HepG2 (cell line): ENCODE data around the gene INTS1. TPM values are rescaled to one million over a fixed set of nuclear protein-coding genes. Genes with fewer than 3 reads are reported as not detected.
A peak's percentile ranks its signal among the peaks of the same experiment; 100 is the strongest.

Source experiments
- CEBPG ChIP-seq: IDR thresholded peaks from 2 replicates; pipeline ENCODE4 v1.6.1; 2016
- ETV6 ChIP-seq: sonication (generic); formaldehyde crosslinking; conservative IDR thresholded peaks from 2 replicates; pipeline ENCODE4 v1.4.0; 2020; ENCODE audit warnings: missing genetic modification reagents
- KAT2B ChIP-seq: fragments of 150-350 bp; IDR thresholded peaks from 2 replicates; pipeline ENCODE4 v1.6.1; 2014; ENCODE audit warnings: low read depth, low read length, borderline replicate concordance
- KLF11 ChIP-seq: IDR thresholded peaks from 2 replicates; pipeline ENCODE4 v1.6.1; 2016; ENCODE audit warnings: missing compliant biosample characterization
- KMT2A ChIP-seq: sonication (generic); formaldehyde crosslinking; IDR thresholded peaks from 2 replicates; pipeline ENCODE4 v1.4.0; 2020; ENCODE audit warnings: missing genetic modification reagents
- POLR2AphosphoS5 ChIP-seq: IDR thresholded peaks from 2 replicates; pipeline ENCODE4 v1.6.1; 2012; ENCODE audit warnings: low read depth, low read length
- RFX3 ChIP-seq: IDR thresholded peaks from 2 replicates; pipeline ENCODE4 v1.6.1; 2016; ENCODE audit warnings: missing biosample characterization, missing genetic modification reagents
- SMYD3 ChIP-seq: sonication (generic); formaldehyde crosslinking; IDR thresholded peaks from 2 replicates; pipeline ENCODE4 v1.8.1; 2023; ENCODE audit warnings: mild to moderate bottlenecking, missing genetic modification reagents
- SSRP1 ChIP-seq: IDR thresholded peaks from 2 replicates; pipeline ENCODE4 v1.6.1; 2016; ENCODE audit warnings: control low read depth
- ZBTB40 ChIP-seq, 2 experiments: fragments of 450-650 bp in 1 of 2; sonication (generic) in 1 of 2; formaldehyde crosslinking in 1 of 2; IDR thresholded peaks; 2 replicates each; pipeline versions ENCODE4 v1.6.1 to v1.8.0; 2016 to 2022; ENCODE audit warnings: antibody characterized with exemption in 1 of 2, mild to moderate bottlenecking in 1 of 2, missing genetic modification reagents in 1 of 2
- ZNF274 ChIP-seq: sonication (generic); formaldehyde crosslinking; IDR thresholded peaks from 2 replicates; pipeline ENCODE4 v1.5.1; 2020; ENCODE audit warnings: mild to moderate bottlenecking, missing genetic modification reagents
- ZNF572 ChIP-seq: sonication (generic); formaldehyde crosslinking; IDR thresholded peaks from 2 replicates; pipeline ENCODE4 v1.5.1; 2020; ENCODE audit warnings: mild to moderate bottlenecking, missing genetic modification reagents
- ZNF616 ChIP-seq: sonication (generic); formaldehyde crosslinking; IDR thresholded peaks from 2 replicates; pipeline ENCODE4 v1.5.0; 2020; ENCODE audit warnings: low read depth, mild to moderate bottlenecking, missing genetic modification reagents
- polyA plus RNA-seq, 8 experiments: library from polyadenylated mRNA; depleted of rRNA in 3 of 8; stranded (reverse) in 7 of 8; unstranded in 1 of 8; fragments of >200 nt; fragmentation: Illumina TruSeq in 4 of 8; extraction: Trizol in 4 of 8; gene quantifications; 2 replicates each; pipeline versions ENCODE4 v1.2.1 to v1.2.3, GENCODE V29; 2011 to 2016; ENCODE audit warnings: low read depth in 4 of 8, missing spikeins in 1 of 8, mixed read lengths in 1 of 8; ENCODE audit not compliant: insufficient read depth in 1 of 8
- total RNA-seq, 5 experiments: library from RNA; depleted of rRNA; stranded (reverse); fragments of >200 nt; fragmentation: Illumina TruSeq; extraction: Trizol; gene quantifications; 2 replicates each; pipeline ENCODE4 v1.2.3, GENCODE V29; 2016; ENCODE audit warnings: low read depth in 1 of 5
- TF ChIP-seq, protein P1 (sequence below): sonication (generic); formaldehyde crosslinking; IDR thresholded peaks from 2 replicates; pipeline ENCODE4 v1.4.0; 2020; ENCODE audit warnings: missing genetic modification reagents, low read depth, mild to moderate bottlenecking, borderline replicate concordance
- TF ChIP-seq, protein P2 (sequence below): sonication (generic); formaldehyde crosslinking; IDR thresholded peaks from 2 replicates; pipeline ENCODE4 v1.4.0; 2020; ENCODE audit warnings: low read depth, mild to moderate bottlenecking, missing genetic modification reagents

INTS1 gene
- total and polyA plus RNA-seq, 2 of the 13 experiments (the other 11 are each of a cell fraction or from before 2014, with no cell fraction given): 13.7 to 29.0 TPM

- TF ChIP-seq ZBTB40 (IDR thresholded peaks at IDR 0.05) (no peak), ZBTB40 (CRISPR knock-in tag; IDR thresholded peaks at IDR 0.05) (no peak), ETV6 (CRISPR knock-in tag) (no peak; the same call in 1 of the 2 replicates), SMYD3 (no peak), KAT2B (no peak), RFX3 (CRISPR knock-in tag) (0 out of 2 replicates have a peak, but pooled peaks have one; percentile 37), ZNF616 (CRISPR knock-in tag) (no peak), ZNF572 (CRISPR knock-in tag) (no peak), ZNF274 (CRISPR knock-in tag) (no peak), SSRP1 (CRISPR knock-in tag) (no peak), KLF11 (no peak), KMT2A (CRISPR knock-in tag) (no peak), POLR2AphosphoS5 (peak; percentile 44), CEBPG (CRISPR knock-in tag) (0 out of 2 replicates have a peak, but pooled peaks have one; percentile 4)
- TF ChIP-seq, protein P1, sequence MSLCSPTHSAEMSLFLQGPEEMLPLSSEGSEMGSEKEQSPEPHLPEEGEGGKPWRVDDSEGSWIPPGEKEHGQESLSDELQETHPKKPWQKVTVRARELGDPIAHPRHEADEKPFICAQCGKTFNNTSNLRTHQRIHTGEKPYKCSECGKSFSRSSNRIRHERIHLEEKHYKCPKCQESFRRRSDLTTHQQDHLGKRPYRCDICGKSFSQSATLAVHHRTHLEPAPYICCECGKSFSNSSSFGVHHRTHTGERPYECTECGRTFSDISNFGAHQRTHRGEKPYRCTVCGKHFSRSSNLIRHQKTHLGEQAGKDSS: peak; percentile 43; the same call in 1 of the 2 replicates
- TF ChIP-seq, protein P2, sequence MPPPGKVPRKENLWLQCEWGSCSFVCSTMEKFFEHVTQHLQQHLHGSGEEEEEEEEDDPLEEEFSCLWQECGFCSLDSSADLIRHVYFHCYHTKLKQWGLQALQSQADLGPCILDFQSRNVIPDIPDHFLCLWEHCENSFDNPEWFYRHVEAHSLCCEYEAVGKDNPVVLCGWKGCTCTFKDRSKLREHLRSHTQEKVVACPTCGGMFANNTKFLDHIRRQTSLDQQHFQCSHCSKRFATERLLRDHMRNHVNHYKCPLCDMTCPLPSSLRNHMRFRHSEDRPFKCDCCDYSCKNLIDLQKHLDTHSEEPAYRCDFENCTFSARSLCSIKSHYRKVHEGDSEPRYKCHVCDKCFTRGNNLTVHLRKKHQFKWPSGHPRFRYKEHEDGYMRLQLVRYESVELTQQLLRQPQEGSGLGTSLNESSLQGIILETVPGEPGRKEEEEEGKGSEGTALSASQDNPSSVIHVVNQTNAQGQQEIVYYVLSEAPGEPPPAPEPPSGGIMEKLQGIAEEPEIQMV (CRISPR knock-in tag): no peak
Observed at GRCh38 chr7:1466524-1467271, 37.5 kb downstream of the INTS1 start (continued).
